ENCODE data around the gene SLC8A2. TPM values are rescaled to one million over a fixed set of nuclear protein-coding genes. Genes with fewer than 3 reads are reported as not detected.

SLC8A2 gene
- total and polyA plus RNA-seq, 2 of the 4 experiments (the other 2 are of a cell fraction), result 0.05 TPM; not detected in 1

DNA sequence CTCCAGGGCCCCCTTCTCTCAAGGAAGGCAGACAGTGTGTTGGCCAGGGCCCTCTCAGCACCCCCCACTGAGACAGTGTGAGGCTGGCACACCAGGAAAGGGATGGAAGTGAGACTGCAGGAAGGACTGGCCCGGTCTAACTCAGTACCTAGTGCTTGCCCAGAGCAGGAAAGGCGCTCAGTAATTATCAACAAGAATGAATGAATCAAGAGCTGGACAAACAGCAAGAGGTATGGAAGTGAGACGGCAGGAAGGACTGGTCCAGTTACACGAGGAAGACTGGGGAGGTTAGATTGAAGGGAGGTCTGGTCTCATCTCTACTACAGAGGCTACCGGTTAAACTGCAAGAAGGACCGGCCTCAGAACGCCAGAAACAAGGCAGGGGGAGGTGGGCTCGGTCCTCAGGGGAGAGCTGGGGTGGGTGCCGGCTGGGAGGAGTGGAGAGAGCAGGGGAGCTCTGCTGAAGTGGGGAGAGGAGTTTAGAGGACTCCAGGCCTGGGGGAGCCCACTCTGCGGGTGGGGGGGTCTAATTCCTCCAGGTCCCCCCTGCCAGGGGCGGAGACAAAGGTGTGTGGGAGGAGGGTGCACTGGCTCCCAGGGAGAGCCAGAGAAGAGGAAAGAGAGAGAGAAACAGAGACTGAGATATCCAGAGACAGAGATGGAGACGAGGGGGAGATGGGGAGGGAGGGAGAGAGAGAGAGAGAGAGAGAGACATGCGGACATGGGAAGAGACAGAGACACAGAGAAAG lies 1.1 kb downstream of the SLC8A2 start:
- CTCF ChIA-PET, result no interaction called here
- Histone ChIP-seq H3K27ac (ENCODE audit: insufficient read depth, low read length) (no peak overlapping the region), H3K4me2 (ENCODE audit: low read depth, low read length) (no peak overlapping the region), H4K8ac (ENCODE audit: low read depth in 2 of 2, low read length in 2 of 2) (no peak overlapping the region), H2BK15ac (ENCODE audit: low read depth, low read length) (no peak overlapping the region), H2BK20ac (ENCODE audit: low read depth, low read length) (no peak overlapping the region), H4K91ac (ENCODE audit: insufficient read depth, low read depth, low read length) (no peak overlapping the region), H4K5ac (ENCODE audit: low read depth, low read length) (no peak overlapping the region), H3K23ac (ENCODE audit: low read depth, low read length) (no peak overlapping the region; the same call in 1 of the 2 replicates), H3K9me3 (ENCODE audit: control insufficient read depth, insufficient read depth, low read length) (peaks cover 5% of the 10 kb centered on the region; the same call in 1 of the 2 replicates), H3K18ac (ENCODE audit: low read depth, low read length) (no peak overlapping the region), H3K56ac (ENCODE audit: extremely low read depth, insufficient read depth, low read length) (no peak overlapping the region), H3K9me1 (ENCODE audit: insufficient read depth, low read length) (no peaks in the 10 kb centered on the region), H2BK5ac (ENCODE audit: low read depth, low read length, poor library complexity, severe bottlenecking) (no peak overlapping the region), H3K27me3 (ENCODE audit: control insufficient read depth, insufficient read depth, low read length) (peaks cover 53% of the 10 kb centered on the region), H2AK9ac (replicated peaks; ENCODE audit: low read depth, low read length, poor library complexity) (no peak overlapping the region), H3K4me3 (ENCODE audit: insufficient read depth, low read depth, low read length) (no peak overlapping the region), H3K4ac (ENCODE audit: low read depth, low read length) (no peak overlapping the region), H3K36me3 (ENCODE audit: control insufficient read depth, insufficient read depth, low read length) (no peaks in the 10 kb centered on the region), H3K14ac (replicated peaks; ENCODE audit: low read depth, low read length) (no peak overlapping the region), H2AFZ (replicated peaks; ENCODE audit: low read length, poor library complexity) (no peak overlapping the region), H4K20me1 (ENCODE audit: insufficient read depth, low read length) (no peaks in the 10 kb centered on the region; the same call in 1 of the 2 replicates), H3K79me1 (ENCODE audit: low read depth in 1 of 2, low read length in 2 of 2) (no peaks in the 10 kb centered on the region), H2BK120ac (ENCODE audit: low read depth, low read length) (no peak overlapping the region), H3K9ac (ENCODE audit: low read depth, low read length) (no peak overlapping the region), H3K4me1 (ENCODE audit: control insufficient read depth, insufficient read depth, low read length) (no peaks in the 10 kb centered on the region), H2AK5ac (ENCODE audit: low read depth, low read length) (no peak overlapping the region)
- dilution Hi-C loops (cut with HindIII; ENCODE audit: low sequenced_read_pairs, unreplicated experiment) (no loop called here), in situ Hi-C loops (cut with MboI; ENCODE audit: low sequenced_read_pairs) (no loop called here), intact Hi-C loops (cut with micrococcal nuclease) (no loop called here)
- POLR2A ChIA-PET (ENCODE audit: unreplicated experiment), result no interaction called here
- ATAC-seq (ENCODE audit: low read depth) (no peak), DNase-seq (no peak)
- WGBS, 2 experiments (ENCODE audit: extremely low coverage in 2 of 2, insufficient read length in 1 of 2), result 20% methylated on average over 7 of the region's 13 CpGs; no CpG with 5 or more reads in 1 of the 2 experiments
- TF ChIP-seq POLR2A (IDR thresholded peaks at IDR 0.05; ENCODE audit: low read depth, low read length), result no peak
- no TSS peak for BruUV-seq (replicated peaks)

Measured in IMR-90 (cell line).